HS-27A (cell line): Measurements from ENCODE around the gene PUS10.
"Not testable (repeated sequence)": the region's sequence is repeated elsewhere in the genome, so short reads cannot be mapped to it uniquely, and the experiment has no call there.

Experiments used
- DNase-seq: peaks from one replicate; pipeline ENCODE4 v3.0.0-alpha.2; 2012; ENCODE audit warnings: low read depth, missing footprints

The PUS10 gene

GRCh38 chr2:61012303-61012702 is 5.8 kb downstream of the PUS10 start:
- not testable (repeated sequence) for DNase-seq

GRCh38 chr2:61011678-61012077 is 6.4 kb downstream of the PUS10 start:
- no peak for DNase-seq

GRCh38 chr2:61009355-61009754 is 8.7 kb downstream of the PUS10 start:
- DNase-seq = no peak

GRCh38 chr2:61006486-61007105 is 11.5 kb downstream of the PUS10 start:
- no peak for DNase-seq

GRCh38 chr2:61005736-61006135 is 12.3 kb downstream of the PUS10 start:
- DNase-seq = no peak

- no peak for DNase-seq
Observed at GRCh38 chr2:60998628-60999545, 19.2 kb downstream of the PUS10 start.

- DNase-seq = no peak
Observed at GRCh38 chr2:60994131-60994530, 23.9 kb downstream of the PUS10 start.

GRCh38 chr2:60992985-60993392 is 25.1 kb downstream of the PUS10 start:
- no peak for DNase-seq

- no peak for DNase-seq
Observed at GRCh38 chr2:60991644-60992043, 26.4 kb downstream of the PUS10 start.

GRCh38 chr2:60989259-60989658 is 28.8 kb downstream of the PUS10 start:
- no peak for DNase-seq

- DNase-seq = not testable (repeated sequence)
Observed at GRCh38 chr2:60987656-60988055, 30.4 kb downstream of the PUS10 start.

GRCh38 chr2:60987041-60987440 is 31.0 kb downstream of the PUS10 start:
- DNase-seq = no peak

- no peak for DNase-seq
Observed at GRCh38 chr2:60984720-60985119, 33.3 kb downstream of the PUS10 start.

- not testable (repeated sequence) for DNase-seq
Observed at GRCh38 chr2:60982066-60982465, 36.0 kb downstream of the PUS10 start.

GRCh38 chr2:60980071-60980815 is 37.8 kb downstream of the PUS10 start:
- DNase-seq = no peak

- DNase-seq = no peak
Observed at GRCh38 chr2:60979231-60979630, 38.8 kb downstream of the PUS10 start.

- no peak for DNase-seq
Observed at GRCh38 chr2:60977562-60977895, 40.5 kb downstream of the PUS10 start.

GRCh38 chr2:60976875-60977561 is 41.0 kb downstream of the PUS10 start:
- no peak for DNase-seq

GRCh38 chr2:60976256-60976850 is 41.7 kb downstream of the PUS10 start:
- no peak for DNase-seq

- no peak for DNase-seq
Observed at GRCh38 chr2:60974652-60975051, 43.4 kb downstream of the PUS10 start.

GRCh38 chr2:60973705-60974104 is 44.4 kb downstream of the PUS10 start:
- no peak for DNase-seq
